ENCODE data around the gene MNT.

Gene MNT

GRCh38 chr17:2372180-2372579, 28.7 kb downstream of the MNT start:
- Histone ChIP-seq H3K23ac (ENCODE audit: low read length) (no peak overlapping the region), H4K5ac (ENCODE audit: low read length) (no peak overlapping the region), H2BK5ac (ENCODE audit: low read length) (no peak overlapping the region), H3K79me2 (ENCODE audit: control insufficient read depth, insufficient read depth, low read length) (no peaks in the 10 kb centered on the region), H2AK5ac (ENCODE audit: low read length) (no peak overlapping the region), H2BK15ac (replicated peaks; ENCODE audit: low read depth) (no peak overlapping the region), H4K8ac (ENCODE audit: low read depth, low read length) (no peak overlapping the region), H3K4ac (ENCODE audit: low read depth, low read length) (no peak overlapping the region), H3K18ac (ENCODE audit: low read length) (no peak overlapping the region), H3K56ac (ENCODE audit: low read length) (no peak overlapping the region), H3K9ac (ENCODE audit: low read length) (no peak overlapping the region), H3K79me1 (ENCODE audit: low read length) (no peaks in the 10 kb centered on the region), H3K4me3 (ENCODE audit: low read length) (no peak overlapping the region), H3K27ac (ENCODE audit: low read depth, low read length) (no peak overlapping the region), H3K4me1 (ENCODE audit: control insufficient read depth, low read depth, low read length) (no peaks in the 10 kb centered on the region), H2BK120ac (ENCODE audit: low read depth, low read length) (no peak overlapping the region), H3K36me3 (ENCODE audit: control insufficient read depth, insufficient read depth, low read length) (no peaks in the 10 kb centered on the region), H3K27me3 (ENCODE audit: insufficient read depth, low read length, poor library complexity) (no peaks in the 10 kb centered on the region), H3K4me2 (ENCODE audit: low read length) (no peak overlapping the region)
- no CpG with 5 or more reads among the region's 26 CpGs for WGBS (ENCODE audit: extremely low coverage, insufficient coverage, low lambda C conversion rate)
- DNase-seq: no peak

GRCh38 chr17:2371183-2372130, 29.4 kb downstream of the MNT start:
- no peaks in the 10 kb centered on the region for H3K4me1 ChIP-seq (ENCODE audit: control insufficient read depth, low read depth, low read length)
- H3K27ac ChIP-seq (ENCODE audit: low read depth, low read length): no peak overlapping the region
- no CpG with 5 or more reads among the region's 30 CpGs for WGBS (ENCODE audit: extremely low coverage, insufficient coverage, low lambda C conversion rate)

GRCh38 chr17:2370211-2370589, 30.7 kb downstream of the MNT start:
- Histone ChIP-seq H3K79me2 (ENCODE audit: control insufficient read depth, insufficient read depth, low read length) (no peaks in the 10 kb centered on the region), H3K27me3 (ENCODE audit: insufficient read depth, low read length, poor library complexity) (no peaks in the 10 kb centered on the region), H3K4ac (ENCODE audit: low read depth, low read length) (no peak overlapping the region), H3K4me1 (ENCODE audit: control insufficient read depth, low read depth, low read length) (no peaks in the 10 kb centered on the region), H3K56ac (ENCODE audit: low read length) (peak overlapping the region; percentile 62), H4K5ac (ENCODE audit: low read length) (no peak overlapping the region), H3K23ac (ENCODE audit: low read length) (peak overlapping the region; percentile 37), H3K36me3 (ENCODE audit: control insufficient read depth, insufficient read depth, low read length) (no peaks in the 10 kb centered on the region), H3K9ac (ENCODE audit: low read length) (no peak overlapping the region), H2BK120ac (ENCODE audit: low read depth, low read length) (no peak overlapping the region), H3K18ac (ENCODE audit: low read length) (no peak overlapping the region), H3K79me1 (ENCODE audit: low read length) (no peaks in the 10 kb centered on the region), H2AK5ac (ENCODE audit: low read length) (no peak overlapping the region), H2BK15ac (replicated peaks; ENCODE audit: low read depth) (no peak overlapping the region), H3K4me2 (ENCODE audit: low read length) (no peak overlapping the region), H3K27ac (ENCODE audit: low read depth, low read length) (no peak overlapping the region), H3K4me3 (ENCODE audit: low read length) (no peak overlapping the region), H4K8ac (ENCODE audit: low read depth, low read length) (no peak overlapping the region), H2BK5ac (ENCODE audit: low read length) (no peak overlapping the region)
- DNase-seq: no peak
- no CpG with 5 or more reads among the region's 11 CpGs for WGBS (ENCODE audit: extremely low coverage, insufficient coverage, low lambda C conversion rate)

More at GRCh38 chr17:2371183-2372130, 29.4 kb downstream of the MNT start:
- no peak overlapping the region for H2BK120ac ChIP-seq (ENCODE audit: low read depth, low read length)
- no peak overlapping the region for H3K18ac ChIP-seq (ENCODE audit: low read length)
- H3K4ac ChIP-seq (ENCODE audit: low read depth, low read length): no peak overlapping the region
- no peaks in the 10 kb centered on the region for H3K79me2 ChIP-seq (ENCODE audit: control insufficient read depth, insufficient read depth, low read length)
- H3K79me1 ChIP-seq (ENCODE audit: low read length): no peaks in the 10 kb centered on the region
- H4K5ac ChIP-seq (ENCODE audit: low read length): no peak overlapping the region
- H3K36me3 ChIP-seq (ENCODE audit: control insufficient read depth, insufficient read depth, low read length): no peaks in the 10 kb centered on the region
- no peak overlapping the region for H3K9ac ChIP-seq (ENCODE audit: low read length)
- H3K27me3 ChIP-seq (ENCODE audit: insufficient read depth, low read length, poor library complexity): no peaks in the 10 kb centered on the region
- H3K4me2 ChIP-seq (ENCODE audit: low read length): no peak overlapping the region
- H2BK5ac ChIP-seq (ENCODE audit: low read length): no peak overlapping the region
- no peak overlapping the region for H2BK15ac ChIP-seq (replicated peaks; ENCODE audit: low read depth)
- no peak overlapping the region for H4K8ac ChIP-seq (ENCODE audit: low read depth, low read length)
- no peak for DNase-seq
- H3K4me3 ChIP-seq (ENCODE audit: low read length): no peak overlapping the region
- H3K23ac ChIP-seq (ENCODE audit: low read length): no peak overlapping the region
- no peak overlapping the region for H2AK5ac ChIP-seq (ENCODE audit: low read length)
- H3K56ac ChIP-seq (ENCODE audit: low read length): no peak overlapping the region

- Histone ChIP-seq H3K9ac (ENCODE audit: low read length) (no peak overlapping the region), H3K27me3 (ENCODE audit: insufficient read depth, low read length, poor library complexity) (no peaks in the 10 kb centered on the region), H3K79me1 (ENCODE audit: low read length) (no peaks in the 10 kb centered on the region), H4K8ac (ENCODE audit: low read depth, low read length) (no peak overlapping the region), H2BK15ac (replicated peaks; ENCODE audit: low read depth) (no peak overlapping the region), H3K56ac (ENCODE audit: low read length) (peak overlapping the region; percentile 59), H3K18ac (ENCODE audit: low read length) (no peak overlapping the region), H3K36me3 (ENCODE audit: control insufficient read depth, insufficient read depth, low read length) (no peaks in the 10 kb centered on the region), H2BK120ac (ENCODE audit: low read depth, low read length) (no peak overlapping the region), H3K4me3 (ENCODE audit: low read length) (no peak overlapping the region), H3K27ac (ENCODE audit: low read depth, low read length) (no peak overlapping the region), H3K4me1 (ENCODE audit: control insufficient read depth, low read depth, low read length) (no peaks in the 10 kb centered on the region), H2BK5ac (ENCODE audit: low read length) (no peak overlapping the region), H4K5ac (ENCODE audit: low read length) (no peak overlapping the region), H3K23ac (ENCODE audit: low read length) (no peak overlapping the region), H3K4me2 (ENCODE audit: low read length) (no peak overlapping the region), H2AK5ac (ENCODE audit: low read length) (no peak overlapping the region), H3K4ac (ENCODE audit: low read depth, low read length) (no peak overlapping the region), H3K79me2 (ENCODE audit: control insufficient read depth, insufficient read depth, low read length) (no peaks in the 10 kb centered on the region)
- no CpG with 5 or more reads among the region's 20 CpGs for WGBS (ENCODE audit: extremely low coverage, insufficient coverage, low lambda C conversion rate)
- DNase-seq: peak; percentile 66
Observed at GRCh38 chr17:2369551-2370210, 31.2 kb downstream of the MNT start.

GRCh38 chr17:2369039-2369438, 31.8 kb downstream of the MNT start:
- Histone ChIP-seq H3K56ac (ENCODE audit: low read length) (no peak overlapping the region), H3K4ac (ENCODE audit: low read depth, low read length) (no peak overlapping the region), H2BK15ac (replicated peaks; ENCODE audit: low read depth) (no peak overlapping the region), H3K27me3 (ENCODE audit: insufficient read depth, low read length, poor library complexity) (no peaks in the 10 kb centered on the region), H4K5ac (ENCODE audit: low read length) (no peak overlapping the region), H3K4me1 (ENCODE audit: control insufficient read depth, low read depth, low read length) (no peaks in the 10 kb centered on the region), H3K36me3 (ENCODE audit: control insufficient read depth, insufficient read depth, low read length) (no peaks in the 10 kb centered on the region), H2AK5ac (ENCODE audit: low read length) (no peak overlapping the region), H3K18ac (ENCODE audit: low read length) (no peak overlapping the region), H3K27ac (ENCODE audit: low read depth, low read length) (no peak overlapping the region), H3K9ac (ENCODE audit: low read length) (no peak overlapping the region), H3K4me2 (ENCODE audit: low read length) (no peak overlapping the region), H4K8ac (ENCODE audit: low read depth, low read length) (no peak overlapping the region), H2BK5ac (ENCODE audit: low read length) (no peak overlapping the region), H2BK120ac (ENCODE audit: low read depth, low read length) (no peak overlapping the region), H3K79me2 (ENCODE audit: control insufficient read depth, insufficient read depth, low read length) (no peaks in the 10 kb centered on the region), H3K4me3 (ENCODE audit: low read length) (no peak overlapping the region), H3K79me1 (ENCODE audit: low read length) (no peaks in the 10 kb centered on the region), H3K23ac (ENCODE audit: low read length) (no peak overlapping the region)
- no CpG with 5 or more reads among the region's 5 CpGs for WGBS (ENCODE audit: extremely low coverage, insufficient coverage, low lambda C conversion rate)
- no peak for DNase-seq
